ENCODE measurements around the gene MYBBP1A. TPM values are rescaled to one million over a fixed set of nuclear protein-coding genes. Genes with fewer than 3 reads are reported as not detected.

The MYBBP1A gene
- total and polyA plus RNA-seq, 2 of the 13 experiments (the other 11 are each of a cell fraction or from before 2014, with no cell fraction given) = 18.6 to 54.8 TPM

DNA sequence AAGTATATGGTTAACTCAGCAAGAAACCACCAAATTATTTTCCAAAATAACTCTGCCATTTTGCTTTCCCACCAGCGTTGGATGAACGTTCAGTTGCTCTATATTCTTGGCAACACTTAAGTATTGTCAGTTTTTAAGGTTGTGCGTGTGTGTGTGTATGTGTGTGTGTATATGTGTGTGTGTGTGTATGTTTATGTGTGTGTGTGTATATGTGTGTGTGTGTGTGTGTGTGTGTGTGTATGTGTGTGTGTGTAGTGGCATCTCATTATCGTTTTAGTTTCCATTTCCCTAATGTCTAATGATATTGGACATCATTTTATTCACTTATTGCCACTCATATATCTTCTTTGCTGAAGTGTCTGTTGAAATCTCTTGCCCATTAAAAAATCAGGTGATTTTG, 17.9 kb upstream of the MYBBP1A start:
- intact Hi-C loops (cut with micrococcal nuclease; ENCODE audit: unreplicated experiment) (no loop called here), in situ Hi-C loops (cut with HindIII; ENCODE audit: extremely low pct_ligation_motif_present, low pct_unique_long_range_greater_than_20kb) (no loop called here)
- Histone ChIP-seq H3K27ac (ENCODE audit: extremely low read length, insufficient read depth, low read length) (no peak overlapping the region), H3K27me3 (ENCODE audit: control insufficient read depth in 1 of 2, insufficient read depth in 2 of 2, low read length in 2 of 2) (no peaks in the 10 kb centered on the region), H3K9me3 (ENCODE audit: low read length) (no peaks in the 10 kb centered on the region), H3K36me3 (replicated peaks in 1 of 2; ENCODE audit: control insufficient read depth in 1 of 2, insufficient read depth in 2 of 2, low read length in 2 of 2) (no peaks in the 10 kb centered on the region), H3K4me3 (replicated peaks in 1 of 3; ENCODE audit: insufficient read depth in 1 of 3, low read depth in 2 of 3, low read length in 3 of 3) (no peak overlapping the region), H4K20me1 (ENCODE audit: insufficient read depth, low read length) (no peaks in the 10 kb centered on the region), H3K79me2 (ENCODE audit: insufficient read depth, low read length) (no peaks in the 10 kb centered on the region), H2AFZ (ENCODE audit: low read length) (no peak overlapping the region), H3K4me1 (ENCODE audit: insufficient read depth, low read length) (peaks cover 67% of the 10 kb centered on the region), H3K4me2 (ENCODE audit: low read depth, low read length) (no peak overlapping the region), H3K9ac (ENCODE audit: insufficient read depth, low read depth, low read length) (no peak overlapping the region)
- ChIA-PET CTCF (ENCODE audit: low intra/inter-chr PET ratio, low total read pairs) (no interaction called here), POLR2A (interaction anchor here (1.5 kb wide), 1 partner anchor 18 kb away, joined by 5 read pairs; the partner anchor contains the start of gene MYBBP1A)
- TF ChIP-seq, protein P1, sequence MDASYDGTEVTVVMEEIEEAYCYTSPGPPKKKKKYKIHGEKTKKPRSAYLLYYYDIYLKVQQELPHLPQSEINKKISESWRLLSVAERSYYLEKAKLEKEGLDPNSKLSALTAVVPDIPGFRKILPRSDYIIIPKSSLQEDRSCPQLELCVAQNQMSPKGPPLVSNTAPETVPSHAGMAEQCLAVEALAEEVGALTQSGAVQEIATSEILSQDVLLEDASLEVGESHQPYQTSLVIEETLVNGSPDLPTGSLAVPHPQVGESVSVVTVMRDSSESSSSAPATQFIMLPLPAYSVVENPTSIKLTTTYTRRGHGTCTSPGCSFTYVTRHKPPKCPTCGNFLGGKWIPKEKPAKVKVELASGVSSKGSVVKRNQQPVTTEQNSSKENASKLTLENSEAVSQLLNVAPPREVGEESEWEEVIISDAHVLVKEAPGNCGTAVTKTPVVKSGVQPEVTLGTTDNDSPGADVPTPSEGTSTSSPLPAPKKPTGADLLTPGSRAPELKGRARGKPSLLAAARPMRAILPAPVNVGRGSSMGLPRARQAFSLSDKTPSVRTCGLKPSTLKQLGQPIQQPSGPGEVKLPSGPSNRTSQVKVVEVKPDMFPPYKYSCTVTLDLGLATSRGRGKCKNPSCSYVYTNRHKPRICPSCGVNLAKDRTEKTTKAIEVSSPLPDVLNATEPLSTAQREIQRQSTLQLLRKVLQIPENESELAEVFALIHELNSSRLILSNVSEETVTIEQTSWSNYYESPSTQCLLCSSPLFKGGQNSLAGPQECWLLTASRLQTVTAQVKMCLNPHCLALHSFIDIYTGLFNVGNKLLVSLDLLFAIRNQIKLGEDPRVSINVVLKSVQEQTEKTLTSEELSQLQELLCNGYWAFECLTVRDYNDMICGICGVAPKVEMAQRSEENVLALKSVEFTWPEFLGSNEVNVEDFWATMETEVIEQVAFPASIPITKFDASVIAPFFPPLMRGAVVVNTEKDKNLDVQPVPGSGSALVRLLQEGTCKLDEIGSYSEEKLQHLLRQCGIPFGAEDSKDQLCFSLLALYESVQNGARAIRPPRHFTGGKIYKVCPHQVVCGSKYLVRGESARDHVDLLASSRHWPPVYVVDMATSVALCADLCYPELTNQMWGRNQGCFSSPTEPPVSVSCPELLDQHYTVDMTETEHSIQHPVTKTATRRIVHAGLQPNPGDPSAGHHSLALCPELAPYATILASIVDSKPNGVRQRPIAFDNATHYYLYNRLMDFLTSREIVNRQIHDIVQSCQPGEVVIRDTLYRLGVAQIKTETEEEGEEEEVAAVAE (CRISPR knock-in tag; IDR thresholded peaks at IDR 0.05; ENCODE audit: borderline replicate concordance) = no peak
- TF ChIP-seq SMYD3 (CRISPR knock-in tag; IDR thresholded peaks at IDR 0.05) = no peak
- no peak for TF ChIP-seq YY1 (IDR thresholded peaks at IDR 0.05; ENCODE audit: insufficient read depth, insufficient replicate concordance, low read depth, low read length)
- no peak for TF ChIP-seq ATAD3A (CRISPR knock-in tag; IDR thresholded peaks at IDR 0.05)
- TF ChIP-seq NRL (CRISPR knock-in tag; IDR thresholded peaks at IDR 0.05; ENCODE audit: borderline replicate concordance) = no peak
- TF ChIP-seq GZF1 (CRISPR knock-in tag; IDR thresholded peaks at IDR 0.05) = no peak
- no peak for TF ChIP-seq ZNF790 (CRISPR knock-in tag; IDR thresholded peaks at IDR 0.05; ENCODE audit: borderline replicate concordance)
- no peak for TF ChIP-seq ZNF138 (CRISPR knock-in tag; IDR thresholded peaks at IDR 0.05; ENCODE audit: low read depth)
- 56% methylated on average over 4 of the region's 4 CpGs for WGBS (ENCODE audit: low lambda C conversion rate)
- no TSS peak for BruUV-seq (replicated peaks)
- FAIRE-seq = no peak
- no peak for DNase-seq (ENCODE audit: low spot score)
- no peak for ATAC-seq
